Forelimb muscle (tissue), 1 donor: Measurements from ENCODE around the gene ZNF598. TPM values are rescaled to one million over a fixed set of nuclear protein-coding genes. Genes with fewer than 3 reads are reported as not detected.

Source experiments
- DNase-seq: peaks from one replicate; pipeline ENCODE4 v3.0.0-alpha.2; 2013; ENCODE audit warnings: low read depth
- polyA plus RNA-seq: library from polyadenylated mRNA; unstranded; fragments of 120-200 nt; gene quantifications from one replicate; pipeline ENCODE4 v1.2.1, GENCODE V29; 2013; ENCODE audit not compliant: insufficient read length

Gene ZNF598
- polyA plus RNA-seq, 1 donor: 24.9 TPM

DNA sequence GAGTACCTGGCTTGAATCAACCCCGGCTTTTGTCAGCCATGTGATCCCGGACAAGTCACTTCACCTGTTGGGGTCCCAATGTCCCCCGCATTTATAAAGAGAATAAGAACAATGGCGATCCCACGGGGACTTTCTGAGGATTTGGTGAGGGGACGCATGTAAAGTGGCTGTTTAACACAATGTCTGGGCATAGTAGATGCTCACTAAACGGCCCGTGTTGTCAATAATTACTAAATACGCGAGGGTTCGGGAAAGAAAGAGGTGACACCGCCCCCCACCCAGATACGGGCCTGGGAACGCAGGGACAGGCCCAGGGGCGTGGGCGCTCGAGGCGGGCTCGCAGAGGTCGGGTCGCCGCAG, 18.1 kb downstream of the ZNF598 start:
- DNase-seq: no peak

DNA sequence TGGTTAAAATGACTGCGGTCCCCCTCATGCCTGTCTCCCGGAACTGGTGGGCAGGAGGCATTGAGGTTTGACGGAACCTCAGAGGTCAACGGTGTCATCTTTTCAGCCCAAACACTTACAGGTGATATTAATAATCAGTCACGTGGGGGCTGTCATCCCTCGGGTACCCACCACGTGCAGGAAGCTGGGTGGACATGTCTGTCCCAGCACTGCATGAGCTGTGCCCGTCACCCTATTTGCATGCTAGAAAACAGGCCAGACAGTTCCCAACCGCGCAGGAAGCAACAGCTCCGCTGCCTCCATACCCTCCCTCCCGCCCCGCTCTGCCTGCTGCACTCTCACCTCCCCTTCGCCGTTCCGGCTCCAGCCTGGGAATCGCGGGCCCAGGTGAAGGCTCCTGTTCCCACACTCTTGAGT, 18.5 kb downstream of the ZNF598 start:
- no peak for DNase-seq

DNA sequence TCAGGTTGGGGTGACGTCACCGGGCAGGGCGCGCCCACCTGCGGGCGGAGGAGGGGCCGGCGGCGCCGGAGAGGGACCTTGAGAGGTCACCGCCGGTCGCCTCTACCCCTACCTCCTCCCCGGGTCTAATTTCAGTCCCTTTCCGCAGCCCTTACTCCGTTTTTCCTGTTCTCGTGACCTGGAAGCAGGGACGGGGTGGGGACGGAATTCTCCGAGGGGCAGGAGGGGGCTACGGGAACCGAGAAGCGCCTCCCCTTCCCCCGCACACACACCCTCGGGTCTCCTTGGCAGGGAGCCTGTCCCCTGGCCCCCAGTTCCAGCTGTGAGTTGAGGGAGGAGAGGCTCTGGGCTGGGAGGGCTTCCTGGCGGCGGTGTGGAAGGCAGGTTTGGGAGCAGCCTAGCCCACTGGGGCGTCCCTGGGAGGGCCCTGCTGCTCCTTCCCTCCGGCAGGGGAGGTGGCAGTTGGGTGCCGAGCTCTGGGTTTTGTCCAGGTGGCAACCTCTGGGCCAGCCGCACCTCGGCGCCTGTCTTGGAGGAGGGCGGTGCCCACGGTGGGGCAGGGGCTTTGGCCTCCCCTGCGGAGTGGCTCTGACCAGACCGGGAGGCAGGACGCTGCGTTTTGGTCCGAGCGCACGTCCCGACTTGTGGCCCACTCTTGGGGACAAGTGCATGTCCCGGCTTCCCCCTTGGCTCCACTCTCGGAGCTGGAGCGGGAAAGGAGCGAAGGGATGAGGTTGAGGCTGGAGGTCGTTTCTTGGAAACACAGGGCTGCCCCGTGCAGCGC, 19.1 kb downstream of the ZNF598 start:
- DNase-seq: no peak

DNA sequence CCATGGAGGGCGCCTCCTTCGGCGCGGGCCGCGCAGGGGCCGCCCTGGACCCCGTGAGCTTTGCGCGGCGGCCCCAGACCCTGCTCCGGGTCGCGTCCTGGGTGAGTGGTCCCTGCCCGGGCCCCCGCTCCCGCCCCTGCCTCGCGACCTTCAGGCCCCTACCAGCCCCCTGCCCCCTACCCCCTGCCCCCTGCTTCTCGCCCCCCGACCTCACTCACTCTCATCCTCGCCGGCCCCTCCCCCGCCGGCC, 19.6 kb downstream of the ZNF598 start:
- DNase-seq: no peak

DNA sequence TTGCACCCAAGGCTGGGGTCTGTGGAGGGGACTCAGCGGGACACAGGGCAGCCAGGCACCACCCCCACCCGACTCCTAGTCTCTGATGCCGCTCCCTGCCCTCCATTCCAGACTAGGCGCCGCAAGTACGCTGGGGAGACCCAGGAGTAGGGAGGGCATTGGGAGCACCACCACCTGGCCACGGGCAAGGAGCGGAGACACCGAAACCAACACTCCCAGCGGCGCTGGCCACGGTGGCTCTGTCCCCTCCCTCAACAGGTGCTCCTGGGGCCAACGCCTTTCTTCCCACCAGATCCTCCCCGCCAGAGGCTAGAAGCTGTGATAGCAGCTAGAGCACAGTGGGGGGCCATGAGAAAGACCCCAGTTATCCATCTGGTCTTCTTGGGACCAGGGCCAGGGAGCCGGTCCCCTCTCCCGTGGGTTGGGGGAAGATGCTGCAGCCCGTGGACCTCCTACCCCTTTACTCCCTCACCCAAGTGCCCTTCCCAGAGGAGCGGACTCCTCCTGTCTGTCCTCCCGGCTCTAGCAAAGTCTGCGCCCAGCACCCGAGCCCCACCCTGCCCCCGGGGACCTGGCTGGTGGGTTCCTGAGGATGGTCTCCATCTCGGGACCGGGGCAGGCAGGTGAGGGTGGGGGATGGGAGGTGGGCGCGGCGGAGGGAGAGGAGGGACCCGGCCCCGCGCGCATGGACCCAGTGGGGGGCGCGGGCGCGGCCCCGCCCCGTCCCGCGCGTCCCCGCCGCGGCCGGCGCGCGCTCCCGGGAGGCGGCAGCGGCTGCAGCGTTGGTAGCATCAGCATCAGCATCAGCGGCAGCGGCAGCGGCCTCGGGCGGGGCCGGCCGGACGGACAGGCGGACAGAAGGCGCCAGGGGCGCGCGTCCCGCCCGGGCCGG, 20.2 kb downstream of the ZNF598 start, which contains the start of gene SYNGR3:
Gene SYNGR3, plus strand, starts transcription at position 762 of the 892 bp plus-strand sequence. CDS start 133 bp downstream, outside the sequence.
- DNase-seq: no peak

DNA sequence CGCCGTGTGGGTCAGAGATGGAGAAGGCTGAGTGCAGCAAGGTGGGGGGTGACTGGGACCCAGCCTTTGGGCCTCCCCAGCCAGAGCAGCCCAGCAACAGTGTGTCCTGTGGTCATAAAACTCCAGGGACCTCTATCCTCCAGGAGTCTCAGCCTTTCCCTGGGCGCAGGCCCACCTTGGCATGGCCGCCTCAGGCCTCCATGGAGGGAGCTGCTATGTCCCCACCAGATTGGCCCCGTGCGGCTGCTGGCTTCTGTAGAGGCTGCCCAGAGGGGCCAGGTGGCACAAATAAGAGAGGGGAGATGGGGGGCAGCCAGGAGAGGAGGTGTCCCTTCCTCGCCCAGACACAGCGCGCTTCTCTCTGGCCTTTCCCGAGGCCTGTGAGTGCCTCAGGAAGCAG, 22.4 kb downstream of the ZNF598 start:
- DNase-seq: no peak

DNA sequence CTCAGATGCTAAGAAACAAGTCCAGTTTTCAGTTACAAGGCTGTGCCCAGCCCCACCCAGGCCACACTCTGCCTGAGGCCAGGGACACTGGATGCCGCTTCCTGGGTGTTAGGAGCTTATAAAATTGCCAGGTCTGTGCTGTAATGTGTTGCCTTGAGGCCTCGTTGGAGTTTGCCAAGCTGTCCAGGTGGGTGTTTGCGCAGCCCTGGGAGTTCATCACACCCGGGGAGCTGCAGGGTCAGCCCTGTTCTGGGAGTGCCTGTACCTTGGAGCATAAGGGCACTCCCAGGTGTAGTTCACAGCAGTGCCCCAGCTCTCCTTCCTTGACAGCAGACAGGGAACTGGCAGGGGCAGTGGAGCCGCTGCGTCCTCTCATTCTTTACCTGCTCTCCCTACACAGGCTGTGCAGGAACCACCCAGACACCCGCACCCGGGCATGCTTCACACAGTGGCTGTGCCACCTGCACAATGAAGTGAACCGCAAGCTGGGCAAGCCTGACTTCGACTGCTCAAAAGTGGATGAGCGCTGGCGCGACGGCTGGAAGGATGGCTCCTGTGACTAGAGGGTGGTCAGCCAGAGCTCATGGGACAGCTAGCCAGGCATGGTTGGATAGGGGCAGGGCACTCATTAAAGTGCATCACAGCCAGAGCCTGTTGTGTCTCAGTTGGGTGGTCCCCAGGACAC, 24.0 kb downstream of the ZNF598 start:
- no peak for DNase-seq

DNA sequence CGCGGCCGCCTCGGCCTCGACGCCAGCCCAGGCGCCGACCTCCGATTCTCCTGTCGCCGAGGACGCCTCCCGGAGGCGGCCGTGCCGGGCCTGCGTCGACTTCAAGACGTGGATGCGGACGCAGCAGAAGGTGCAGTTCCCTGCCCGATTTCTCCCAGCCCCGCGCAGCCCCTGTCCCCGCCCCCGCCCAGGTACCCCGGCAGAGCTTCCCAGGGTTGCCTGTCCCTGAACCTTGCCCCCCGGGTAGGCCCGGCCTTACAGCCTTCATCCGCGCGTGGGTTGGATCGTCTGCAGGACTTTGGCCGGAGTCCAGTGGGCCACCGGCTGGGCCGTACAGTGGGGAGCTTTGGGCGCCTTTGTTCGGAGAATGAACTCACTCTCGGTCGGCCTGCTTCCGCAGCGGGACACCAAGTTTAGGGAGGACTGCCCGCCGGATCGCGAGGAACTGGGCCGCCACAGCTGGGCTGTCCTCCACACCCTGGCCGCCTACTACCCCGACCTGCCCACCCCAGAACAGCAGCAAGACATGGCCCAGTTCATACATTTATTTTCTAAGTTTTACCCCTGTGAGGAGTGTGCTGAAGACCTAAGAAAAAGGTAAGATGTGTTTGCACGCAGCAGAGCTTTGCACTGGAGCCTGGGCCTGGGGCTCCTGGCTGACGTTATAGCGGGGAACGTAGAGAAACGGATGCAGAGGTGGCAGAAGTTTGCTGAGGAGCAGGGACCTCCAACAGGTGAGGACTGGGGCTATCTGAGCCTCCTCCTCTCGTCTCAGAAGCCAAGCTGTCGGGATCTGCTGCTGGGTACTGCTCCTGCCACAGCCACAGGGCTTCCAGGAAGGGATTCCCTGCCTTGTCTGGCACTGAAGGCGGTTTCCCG, 25.0 kb downstream of the ZNF598 start:
- DNase-seq: no peak

DNA sequence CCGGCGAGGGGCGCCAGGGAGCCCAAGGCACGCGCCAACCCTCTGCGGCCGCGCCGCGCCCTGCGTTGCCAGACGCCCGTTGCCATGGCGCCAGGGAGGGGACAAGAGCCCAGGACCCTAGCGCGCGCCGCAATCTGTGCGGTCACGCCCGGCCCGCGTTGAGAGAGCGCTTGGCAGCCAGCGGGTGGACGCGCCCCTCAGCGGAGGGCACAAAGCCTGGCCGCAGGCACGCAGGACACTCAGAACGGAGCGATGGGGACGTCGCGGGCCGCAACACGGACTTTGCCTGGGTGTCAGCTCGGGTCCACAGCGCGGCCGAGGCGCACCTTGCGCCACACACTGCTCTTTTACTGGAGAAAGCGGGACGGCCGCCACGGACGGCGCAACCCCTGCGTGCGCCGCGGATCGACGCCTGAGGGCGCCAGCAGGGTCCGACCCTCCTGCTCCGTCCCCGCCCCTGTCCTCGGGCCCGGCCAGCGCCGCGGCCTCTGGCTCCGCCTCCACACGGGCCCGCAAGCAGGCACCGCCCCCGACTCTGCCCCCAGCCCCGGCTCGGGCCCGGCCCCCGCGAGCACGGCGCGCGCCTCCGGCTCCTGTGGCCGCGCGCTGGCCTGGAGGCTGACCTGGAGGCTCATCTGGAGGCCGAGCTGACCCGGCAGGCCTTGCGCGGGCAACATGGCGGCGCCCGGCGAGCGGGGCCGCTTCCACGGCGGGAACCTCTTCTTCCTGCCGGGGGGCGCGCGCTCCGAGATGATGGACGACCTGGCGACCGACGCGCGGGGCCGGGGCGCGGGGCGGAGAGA, 25.9 kb downstream of the ZNF598 start, which contains the start of gene GFER:
Gene GFER, plus strand, starts transcription at position 650 of the 803 bp plus-strand sequence. Its CDS starts 26 bp downstream, at position 676.
- DNase-seq: peak; percentile 60

DNA sequence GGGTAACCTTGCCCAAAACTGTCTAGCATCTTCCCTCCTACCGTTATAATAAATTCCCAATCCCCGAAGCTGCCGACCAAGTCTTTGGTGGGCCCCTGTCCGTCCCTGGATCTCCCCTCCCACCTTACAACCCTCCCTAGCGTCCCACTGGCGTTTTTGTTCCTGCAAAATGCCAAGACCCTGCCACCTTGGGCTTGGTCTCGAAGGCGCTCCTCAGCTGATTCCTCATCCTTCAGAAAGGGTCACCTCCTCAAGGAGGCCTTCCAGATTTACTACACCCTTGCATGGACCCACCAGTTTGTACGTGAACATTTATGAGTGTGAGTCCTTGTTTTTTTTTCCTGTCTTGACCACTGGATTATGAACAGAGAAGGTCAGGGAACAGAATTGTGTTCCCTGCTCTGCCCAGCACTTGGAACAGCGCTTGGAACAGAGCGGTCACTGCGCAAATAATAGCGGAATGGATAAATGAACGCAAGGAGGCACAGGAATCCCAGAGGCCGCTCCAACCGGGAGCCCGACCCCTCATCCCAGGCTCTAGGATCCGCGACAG, 26.6 kb downstream of the ZNF598 start:
- no peak for DNase-seq

DNA sequence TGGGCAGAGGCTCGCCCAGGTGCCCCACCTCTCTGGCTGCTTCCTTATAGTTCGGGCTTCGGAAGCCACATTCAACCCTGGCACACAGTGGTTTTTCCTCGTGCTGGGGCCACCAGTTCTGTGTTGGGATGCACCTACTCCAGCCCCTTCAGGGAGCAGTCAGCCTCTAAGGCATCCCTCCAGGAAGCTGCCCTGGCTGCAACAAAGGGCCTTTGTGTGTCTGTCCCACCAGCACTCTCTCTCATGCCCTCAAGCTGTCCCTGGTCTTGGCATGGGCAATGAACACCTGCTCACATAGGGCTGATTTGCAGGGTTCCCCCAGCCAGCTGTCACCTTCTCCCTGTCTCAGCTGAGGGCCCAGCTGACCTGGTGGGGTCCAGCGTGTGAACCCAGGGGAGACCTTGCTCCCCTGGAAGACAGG, 27.6 kb downstream of the ZNF598 start:
- DNase-seq: no peak

DNA sequence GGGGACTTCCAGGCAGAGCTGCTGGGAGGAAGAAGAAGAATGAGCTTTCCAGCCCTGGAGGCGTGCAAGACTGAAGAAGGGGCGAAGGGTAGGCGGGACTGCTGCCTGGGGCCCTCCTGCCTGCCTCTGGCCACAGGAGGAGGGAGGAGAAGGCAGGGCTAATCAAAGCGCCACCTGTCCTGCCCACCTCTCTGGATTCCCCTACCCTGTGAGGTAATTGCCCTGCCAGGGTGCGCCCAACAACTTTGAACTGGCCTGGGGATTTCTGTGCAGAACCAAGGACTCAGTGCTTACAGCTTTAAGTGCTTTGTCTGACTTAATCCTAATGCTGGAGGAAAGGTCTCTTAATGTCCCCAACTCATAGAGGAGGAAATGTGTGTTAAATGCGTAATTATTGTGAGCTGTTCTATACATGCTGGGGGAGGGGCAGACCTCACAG, 28.2 kb downstream of the ZNF598 start, which contains the start of gene NOXO1:
Gene NOXO1, minus strand, starts transcription at position 72 of the 439 bp plus-strand sequence. CDS start 290 bp downstream, outside the sequence.
- no peak for DNase-seq

DNA sequence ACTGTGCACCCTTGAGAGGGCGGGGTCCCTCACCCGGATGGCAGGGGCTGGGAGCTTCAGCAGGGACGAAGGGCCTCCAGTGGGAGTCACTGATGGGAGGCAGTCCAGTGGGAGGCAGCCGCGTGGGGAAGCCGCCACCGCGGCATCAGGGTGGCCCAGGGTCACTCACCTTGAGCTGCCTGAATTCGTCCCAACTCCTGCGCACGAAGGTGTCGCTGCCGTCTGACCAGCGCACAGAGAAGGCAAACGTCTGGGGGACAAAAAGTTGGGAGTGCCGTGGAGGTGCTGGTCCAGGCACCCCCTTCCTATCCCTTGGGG, 28.9 kb downstream of the ZNF598 start:
- no peak for DNase-seq

DNA sequence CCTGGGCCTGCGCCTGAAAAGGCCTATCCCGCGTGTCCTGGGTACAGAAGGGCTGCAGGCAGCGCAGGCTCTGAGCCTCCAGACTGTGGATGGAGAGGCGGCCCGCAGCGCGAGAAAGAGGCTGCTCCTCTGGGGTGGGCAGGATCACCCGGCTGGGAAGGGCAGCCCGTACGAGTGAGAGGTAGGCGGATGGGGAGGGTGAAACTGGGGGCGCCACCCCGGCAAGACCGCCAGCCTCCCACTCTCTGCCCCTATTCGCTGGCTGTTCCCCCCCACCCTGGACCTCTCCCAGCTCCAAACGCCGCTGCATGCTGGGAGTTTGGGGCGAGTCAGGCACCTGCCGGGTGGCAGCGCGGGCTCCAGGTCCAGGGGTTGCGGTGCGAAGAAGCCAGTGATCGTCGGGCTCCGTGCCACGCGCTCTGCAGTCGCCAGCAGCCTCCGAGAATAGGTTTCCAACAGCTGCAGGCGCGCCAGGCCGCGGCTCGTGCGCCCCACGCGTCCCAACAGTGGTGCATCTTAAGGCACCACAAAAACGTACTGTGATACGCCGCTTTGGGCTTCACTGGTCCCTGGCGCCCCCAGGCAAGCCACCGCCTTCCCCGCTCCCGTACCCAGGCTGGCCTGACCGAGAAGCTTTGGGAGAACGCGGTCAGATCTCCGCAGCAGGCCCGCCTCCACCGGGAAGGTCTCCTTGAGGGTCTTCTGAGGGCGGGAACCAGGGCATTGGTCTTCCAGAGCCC, 29.4 kb downstream of the ZNF598 start:
- no peak for DNase-seq

DNA sequence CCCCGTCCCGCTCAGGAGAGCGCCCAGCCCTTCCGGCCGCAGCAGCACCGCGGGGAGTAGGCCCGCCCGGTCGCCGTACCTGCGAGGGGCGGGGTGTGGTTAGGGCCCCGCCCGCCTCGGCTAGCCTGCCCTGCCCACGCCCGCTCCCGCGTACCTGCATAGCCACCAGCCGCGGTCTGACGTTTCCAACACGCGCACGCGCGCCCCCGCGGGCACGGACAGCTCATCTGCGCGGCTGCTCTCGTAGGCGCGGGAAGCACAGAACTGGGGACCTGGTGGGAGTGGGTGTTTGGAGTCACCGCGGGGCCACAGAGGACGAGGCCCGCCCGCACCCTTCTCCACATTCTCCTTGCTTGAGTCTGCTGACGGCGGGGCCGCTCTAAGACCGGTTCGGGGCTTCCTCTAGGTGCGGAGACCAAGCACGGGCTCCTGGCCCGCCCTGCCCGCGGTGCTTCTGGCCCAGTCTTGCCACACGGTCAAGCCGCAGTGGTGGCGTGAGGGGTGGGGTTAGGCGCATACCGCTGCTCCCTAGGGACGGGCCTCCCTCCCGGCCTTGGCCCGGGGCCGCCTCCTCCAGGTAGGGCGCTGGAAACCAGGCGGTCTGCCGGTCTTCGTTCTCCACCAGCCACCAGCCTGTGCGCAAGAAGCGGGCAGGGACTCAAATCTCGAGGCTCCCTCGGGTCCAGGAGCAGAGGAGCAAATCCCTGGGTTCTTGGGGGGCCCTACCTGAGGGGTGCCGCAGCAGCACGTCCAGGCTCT, 30.2 kb downstream of the ZNF598 start:
- no peak for DNase-seq

DNA sequence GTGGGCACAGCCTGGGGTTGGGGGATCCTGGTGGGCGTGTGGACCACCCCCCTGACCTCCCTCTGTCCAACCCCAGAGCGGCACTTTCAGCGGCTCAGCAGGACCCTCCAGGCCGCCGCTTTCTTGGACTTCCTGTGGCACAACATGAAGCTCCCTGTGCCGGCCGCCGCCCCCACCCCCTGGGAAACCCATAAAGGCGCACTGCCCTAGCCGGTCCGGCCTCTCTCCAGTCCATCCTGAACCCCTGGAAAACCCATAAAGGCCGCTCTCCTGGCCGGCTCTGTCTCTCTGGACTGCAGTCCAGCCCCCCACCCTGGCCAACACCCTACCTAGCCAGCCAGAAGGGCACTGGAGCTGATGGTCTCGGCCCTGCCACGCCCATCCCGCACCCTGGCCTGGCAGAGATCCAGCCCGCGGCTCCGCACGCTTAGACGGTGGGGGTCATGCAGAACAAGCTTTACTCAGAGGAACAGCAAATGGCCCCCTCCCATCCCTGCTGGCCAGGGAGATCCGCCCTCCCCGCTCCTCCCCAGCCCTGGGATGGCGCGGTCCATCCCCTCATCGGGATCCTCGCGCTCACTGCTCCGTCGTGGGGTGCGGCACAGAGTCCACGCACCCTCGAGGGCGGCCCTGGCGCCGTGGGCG, 31.0 kb downstream of the ZNF598 start:
- DNase-seq: no peak

DNA sequence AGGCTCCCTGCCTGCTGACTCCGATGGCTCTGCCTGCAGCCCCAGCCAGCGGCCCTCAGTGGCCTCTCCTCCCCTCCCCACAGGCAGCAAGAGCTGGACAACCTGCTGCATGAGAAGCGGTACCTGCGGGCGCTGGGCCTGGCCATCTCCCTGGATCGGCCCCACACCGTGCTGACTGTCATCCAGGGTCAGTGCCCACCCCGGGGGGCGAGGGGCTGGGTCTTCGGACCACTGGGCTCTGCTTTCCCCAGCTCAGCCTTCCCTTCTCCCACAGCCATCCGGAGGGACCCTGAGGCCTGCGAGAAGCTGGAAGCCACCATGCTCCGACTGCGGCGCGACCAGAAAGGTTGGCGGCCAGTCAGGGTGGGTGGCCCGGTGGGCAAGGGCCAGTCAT, 31.7 kb downstream of the ZNF598 start:
- DNase-seq: no peak
